Astrocyte (in vitro differentiated cells and primary cell): ENCODE results near the gene CGN. TPM values are rescaled to one million over a fixed set of nuclear protein-coding genes. Genes with fewer than 3 reads are reported as not detected.
A peak's percentile ranks its signal among the peaks of the same experiment; 100 is the strongest.

Source experiments
- DNase-seq: peaks from one replicate; pipeline ENCODE4 v3.0.0-alpha.2; 2010; ENCODE audit warnings: low read depth
- FAIRE-seq: peaks from 2 replicates; lab custom pipeline; 2011; peaks lifted over from hg19 to GRCh38; lab: Jason Lieb, UNC
- H2AFZ ChIP-seq: 2 replicates; pipeline ENCODE4 v1.6.0; 2012; ENCODE audit warnings: low read depth, low read length, inconsistent platforms
- H3K27ac ChIP-seq: 2 replicates; pipeline ENCODE4 v1.5.1; 2011; ENCODE audit warnings: low read depth, low read length, inconsistent platforms
- H3K27me3 ChIP-seq: 2 replicates; pipeline ENCODE4 v1.6.0; 2011; ENCODE audit warnings: low read length, inconsistent platforms; ENCODE audit not compliant: insufficient read depth
- H3K36me3 ChIP-seq: 2 replicates; pipeline ENCODE4 v1.5.1; 2011; ENCODE audit warnings: low read length, inconsistent platforms; ENCODE audit not compliant: insufficient read depth
- H3K4me1 ChIP-seq: 2 replicates; pipeline ENCODE4 v1.5.1; 2011; ENCODE audit warnings: low read length, inconsistent platforms; ENCODE audit not compliant: insufficient read depth
- H3K4me2 ChIP-seq: 2 replicates; pipeline ENCODE4 v1.6.0; 2012; ENCODE audit warnings: low read length, inconsistent platforms
- H3K4me3 ChIP-seq: 2 replicates; pipeline ENCODE4 v1.5.1; 2011; ENCODE audit warnings: low read depth, mild to moderate bottlenecking, low read length, inconsistent platforms; ENCODE audit not compliant: insufficient read depth
- H3K79me2 ChIP-seq: 2 replicates; pipeline ENCODE4 v1.6.0; 2012; ENCODE audit warnings: mild to moderate bottlenecking, low read length, inconsistent platforms; ENCODE audit not compliant: insufficient read depth
- H3K9ac ChIP-seq: 2 replicates; pipeline ENCODE4 v1.6.0; 2012; ENCODE audit warnings: mild to moderate bottlenecking, low read length, inconsistent platforms
- H3K9me3 ChIP-seq: 2 replicates; pipeline ENCODE4 v1.5.1; 2012; ENCODE audit warnings: low read depth, mild to moderate bottlenecking, low read length, inconsistent platforms; ENCODE audit not compliant: insufficient read depth
- H4K20me1 ChIP-seq: 2 replicates; pipeline ENCODE4 v1.6.0; 2012; ENCODE audit warnings: low read length, inconsistent platforms; ENCODE audit not compliant: insufficient read depth
- H3K27ac Mint-ChIP-seq: one replicate; pipeline ENCODE4 v1.8.0; 2021; ENCODE audit warnings: mild to moderate bottlenecking, mixed read lengths; ENCODE audit not compliant: unreplicated experiment
- H3K27me3 Mint-ChIP-seq: one replicate; pipeline ENCODE4 v1.8.0; 2021; ENCODE audit warnings: low read depth, mixed read lengths; ENCODE audit not compliant: unreplicated experiment
- H3K36me3 Mint-ChIP-seq: one replicate; pipeline ENCODE4 v1.8.0; 2021; ENCODE audit warnings: low read depth, mixed read lengths; ENCODE audit not compliant: unreplicated experiment
- H3K4me1 Mint-ChIP-seq: one replicate; pipeline ENCODE4 v1.8.0; 2021; ENCODE audit warnings: low read depth, mixed read lengths; ENCODE audit not compliant: unreplicated experiment
- H3K4me3 Mint-ChIP-seq: one replicate; pipeline ENCODE4 v1.8.0; 2021; ENCODE audit warnings: mild to moderate bottlenecking, moderate library complexity, mixed read lengths; ENCODE audit not compliant: unreplicated experiment
- H3K9me3 Mint-ChIP-seq: one replicate; pipeline ENCODE4 v1.8.0; 2021; ENCODE audit warnings: mild to moderate bottlenecking, mixed read lengths; ENCODE audit not compliant: unreplicated experiment
- CTCF ChIP-seq: IDR thresholded peaks from 2 replicates; pipeline ENCODE4 v1.5.1; 2011; ENCODE audit warnings: low read depth, mild to moderate bottlenecking, inconsistent platforms, low read length, moderate library complexity; ENCODE audit not compliant: insufficient read depth
- EZH2 ChIP-seq: IDR thresholded peaks from 2 replicates; pipeline ENCODE4 v1.6.1; 2012; ENCODE audit warnings: mild to moderate bottlenecking, low read length, inconsistent platforms; ENCODE audit not compliant: insufficient read depth
- total RNA-seq: library from RNA; stranded (reverse); gene quantifications from 2 replicates; pipeline ENCODE4 v1.2.1, GENCODE V29; 2021

Gene CGN
- total RNA-seq, 1 donor from 2014 or later: 8.9 TPM

GRCh38 chr1:151494741-151495281, 16.4 kb upstream of the CGN start:
- DNase-seq: peak; percentile 78
- Histone ChIP-seq H3K4me1 (peaks cover 11% of the 10 kb centered on the region), H4K20me1 (no peaks in the 10 kb centered on the region), H3K9ac (no peak overlapping the region), H3K27me3 (no peaks in the 10 kb centered on the region), H3K9me3 (no peaks in the 10 kb centered on the region), H3K79me2 (no peaks in the 10 kb centered on the region), H3K4me3 (no peak overlapping the region), H3K36me3 (no peaks in the 10 kb centered on the region), H3K4me2 (peak overlapping the region; percentile 22), H2AFZ (no peak overlapping the region), H3K27ac (peak overlapping the region; percentile 6)
- H3K27ac Mint-ChIP-seq: no peak overlapping the region
- no peak overlapping the region for H3K4me3 Mint-ChIP-seq
- peaks cover 2% of the 10 kb centered on the region for H3K9me3 Mint-ChIP-seq
- no peak for FAIRE-seq
- no peaks in the 10 kb centered on the region for H3K36me3 Mint-ChIP-seq
- peaks cover 7% of the 10 kb centered on the region for H3K4me1 Mint-ChIP-seq
- no peak for TF ChIP-seq CTCF
- TF ChIP-seq EZH2: no peak
- peaks cover 2% of the 10 kb centered on the region for H3K27me3 Mint-ChIP-seq

- TF ChIP-seq EZH2: no peak
- no peak for TF ChIP-seq CTCF
- Mint-ChIP-seq H3K27me3 (peaks cover 4% of the 10 kb centered on the region), H3K4me1 (peaks cover 7% of the 10 kb centered on the region), H3K36me3 (no peaks in the 10 kb centered on the region), H3K27ac (peak overlapping the region; percentile 50), H3K4me3 (no peak overlapping the region), H3K9me3 (peaks cover 2% of the 10 kb centered on the region)
- no peaks in the 10 kb centered on the region for H3K79me2 ChIP-seq
- no peak overlapping the region for H3K9ac ChIP-seq
- FAIRE-seq (no peak), DNase-seq (no peak)
- no peaks in the 10 kb centered on the region for H3K36me3 ChIP-seq
- H3K27me3 ChIP-seq: no peaks in the 10 kb centered on the region
- no peaks in the 10 kb centered on the region for H4K20me1 ChIP-seq
- no peak overlapping the region for H3K4me3 ChIP-seq
- H3K4me1 ChIP-seq: peaks cover 11% of the 10 kb centered on the region
- H3K27ac ChIP-seq: no peak overlapping the region
- no peaks in the 10 kb centered on the region for H3K9me3 ChIP-seq
- H2AFZ ChIP-seq: no peak overlapping the region
- H3K4me2 ChIP-seq: peak overlapping the region; percentile 22
Observed at GRCh38 chr1:151495316-151495715, 15.9 kb upstream of the CGN start.

- no peaks in the 10 kb centered on the region for H3K36me3 Mint-ChIP-seq
- H3K79me2 ChIP-seq: no peaks in the 10 kb centered on the region
- H3K4me3 Mint-ChIP-seq: no peak overlapping the region
- no peak overlapping the region for H3K4me3 ChIP-seq
- no peaks in the 10 kb centered on the region for H3K9me3 ChIP-seq
- H3K36me3 ChIP-seq: no peaks in the 10 kb centered on the region
- no peaks in the 10 kb centered on the region for H4K20me1 ChIP-seq
- H3K27me3 ChIP-seq: no peaks in the 10 kb centered on the region
- DNase-seq: no peak
- peaks cover 4% of the 10 kb centered on the region for H3K27me3 Mint-ChIP-seq
- peaks cover 26% of the 10 kb centered on the region for H3K4me1 Mint-ChIP-seq
- no peak overlapping the region for H3K27ac ChIP-seq
- no peak for TF ChIP-seq EZH2
- no peak for TF ChIP-seq CTCF
- no peak overlapping the region for H3K4me2 ChIP-seq
- no peak overlapping the region for H2AFZ ChIP-seq
- H3K4me1 ChIP-seq: peaks cover 15% of the 10 kb centered on the region
- H3K9me3 Mint-ChIP-seq: peaks cover 2% of the 10 kb centered on the region
- H3K9ac ChIP-seq: no peak overlapping the region
- no peak overlapping the region for H3K27ac Mint-ChIP-seq
- FAIRE-seq: no peak
Observed at GRCh38 chr1:151499365-151499764, 11.8 kb upstream of the CGN start.
